GM12892 (cell line): Measurements from ENCODE around the gene ZNF384.

ENCODE experiments used
- POLR2A ChIP-seq: IDR thresholded peaks from 2 replicates; pipeline ENCODE4 v1.6.1; 2011; ENCODE audit warnings: low read depth, low read length, control low read depth
- POLR2AphosphoS5 ChIP-seq: IDR thresholded peaks from 2 replicates; pipeline ENCODE4 v1.6.1; 2011; ENCODE audit warnings: low read depth, low read length, control low read depth
- TAF1 ChIP-seq: IDR thresholded peaks from 2 replicates; pipeline ENCODE4 v1.6.1; 2011; ENCODE audit warnings: low read depth, mild to moderate bottlenecking, control low read depth, low read length, borderline replicate concordance

DNA sequence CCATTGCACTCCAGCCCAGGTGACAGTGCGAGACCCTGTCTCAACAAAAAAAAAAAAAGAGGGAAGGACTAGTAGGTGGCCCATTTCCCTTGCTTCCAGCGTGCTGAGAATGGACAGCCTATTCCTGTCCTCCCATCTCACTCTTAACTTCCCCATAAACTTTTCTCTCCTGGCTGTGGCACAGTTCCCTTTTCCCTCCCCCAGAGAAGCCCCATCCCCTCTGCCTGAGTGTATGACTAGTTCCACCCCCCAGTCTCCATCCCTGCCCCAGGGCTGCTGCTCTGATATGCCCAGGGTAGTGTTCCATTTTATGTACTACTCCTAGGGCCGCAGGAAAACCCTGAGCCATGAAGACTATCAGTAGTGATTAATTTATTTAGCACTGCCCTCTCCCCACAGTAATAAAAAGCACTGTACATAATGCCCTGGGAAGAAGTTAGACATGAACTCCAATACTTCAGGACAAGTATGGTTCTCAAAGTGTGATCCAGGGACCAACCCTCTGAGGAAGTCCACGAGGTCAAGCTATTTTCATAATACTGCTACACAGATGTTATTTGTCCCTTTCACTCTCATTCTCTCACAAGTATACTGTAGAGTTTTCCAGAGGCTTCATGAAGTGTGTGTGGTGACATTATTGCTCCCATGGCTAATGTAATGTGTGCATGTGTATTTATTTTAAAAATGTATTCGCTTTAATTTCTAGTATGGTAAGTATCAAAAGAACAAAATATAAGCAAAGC, 70.5 kb downstream of the ZNF384 start:
- no peak for TF ChIP-seq POLR2AphosphoS5
- TF ChIP-seq POLR2A = no peak
- no peak for TF ChIP-seq TAF1
